ENCODE results near the gene GIT1.

GRCh38 chr17:29595107-29595942, 5.9 kb upstream of the GIT1 start:
- TF ChIP-seq, protein P1, sequence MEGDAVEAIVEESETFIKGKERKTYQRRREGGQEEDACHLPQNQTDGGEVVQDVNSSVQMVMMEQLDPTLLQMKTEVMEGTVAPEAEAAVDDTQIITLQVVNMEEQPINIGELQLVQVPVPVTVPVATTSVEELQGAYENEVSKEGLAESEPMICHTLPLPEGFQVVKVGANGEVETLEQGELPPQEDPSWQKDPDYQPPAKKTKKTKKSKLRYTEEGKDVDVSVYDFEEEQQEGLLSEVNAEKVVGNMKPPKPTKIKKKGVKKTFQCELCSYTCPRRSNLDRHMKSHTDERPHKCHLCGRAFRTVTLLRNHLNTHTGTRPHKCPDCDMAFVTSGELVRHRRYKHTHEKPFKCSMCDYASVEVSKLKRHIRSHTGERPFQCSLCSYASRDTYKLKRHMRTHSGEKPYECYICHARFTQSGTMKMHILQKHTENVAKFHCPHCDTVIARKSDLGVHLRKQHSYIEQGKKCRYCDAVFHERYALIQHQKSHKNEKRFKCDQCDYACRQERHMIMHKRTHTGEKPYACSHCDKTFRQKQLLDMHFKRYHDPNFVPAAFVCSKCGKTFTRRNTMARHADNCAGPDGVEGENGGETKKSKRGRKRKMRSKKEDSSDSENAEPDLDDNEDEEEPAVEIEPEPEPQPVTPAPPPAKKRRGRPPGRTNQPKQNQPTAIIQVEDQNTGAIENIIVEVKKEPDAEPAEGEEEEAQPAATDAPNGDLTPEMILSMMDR (IDR thresholded peaks at IDR 0.05; ENCODE audit: low read length), result no peak
- no peak for TF ChIP-seq EZH2 (IDR thresholded peaks at IDR 0.05; ENCODE audit: borderline replicate concordance, low read length)
